A673 (cell line): ENCODE data around the gene INTS6.

Experiments used
- CTCF ChIP-seq: fragments of 300-800, 200-600 bp; sonication (generic); conservative IDR thresholded peaks from 2 replicates; pipeline ENCODE4 v1.5.1; 2017; ENCODE audit warnings: low read depth, mild to moderate bottlenecking, antibody characterized with exemption, low read length, moderate library complexity, mixed read lengths
- EZH2 ChIP-seq: fragments of 200-600 bp; sonication (generic); IDR thresholded peaks from 2 replicates; pipeline ENCODE4 v1.6.1; 2017; ENCODE audit warnings: borderline replicate concordance, low read depth, mild to moderate bottlenecking, mixed read lengths, antibody characterized with exemption, low read length; ENCODE audit not compliant: poor library complexity, severe bottlenecking

- TF ChIP-seq CTCF (no peak), EZH2 (no peak)
These were observed 92.3 kb downstream of the INTS6 start for GRCh38 chr13:51360489-51360888.
